BE2C (cell line): ENCODE results near the gene MCHR1. TPM values are rescaled to one million over a fixed set of nuclear protein-coding genes. Genes with fewer than 3 reads are reported as not detected.

Source experiments
- DNase-seq: peaks from one replicate; pipeline ENCODE4 v3.0.0-alpha.2; 2020
- H3K27me3 ChIP-seq: fragments of 250-450 bp; sonication (Bioruptor Pico); 2 replicates; pipeline ENCODE4 v1.5.1; 2020; ENCODE audit warnings: mild to moderate bottlenecking
- H3K36me3 ChIP-seq: fragments of 250-450 bp; sonication (Bioruptor Pico); 2 replicates; pipeline ENCODE4 v1.5.1; 2020; ENCODE audit warnings: mild to moderate bottlenecking
- H3K4me1 ChIP-seq: fragments of 250-450 bp; sonication (Bioruptor Pico); 2 replicates; pipeline ENCODE4 v1.5.1; 2020
- H3K4me3 ChIP-seq: 2 replicates; pipeline ENCODE4 v1.5.1; 2011; ENCODE audit warnings: low read depth, low read length
- H3K9me3 ChIP-seq: fragments of 250-450 bp; sonication (Bioruptor Pico); 2 replicates; pipeline ENCODE4 v1.5.1; 2020
- polyA plus RNA-seq: library from polyadenylated mRNA; unstranded; fragments of >200 nt; gene quantifications from one replicate; pipeline ENCODE4 v1.2.1, GENCODE V29; 2012; ENCODE audit warnings: low read depth, missing spikeins; ENCODE audit not compliant: insufficient read length, insufficient read depth
- TF ChIP-seq, protein P1 (sequence below): IDR thresholded peaks from 2 replicates; pipeline ENCODE4 v1.5.1; 2012; ENCODE audit warnings: mild to moderate bottlenecking, low read depth, low read length

MCHR1 gene, protein sequence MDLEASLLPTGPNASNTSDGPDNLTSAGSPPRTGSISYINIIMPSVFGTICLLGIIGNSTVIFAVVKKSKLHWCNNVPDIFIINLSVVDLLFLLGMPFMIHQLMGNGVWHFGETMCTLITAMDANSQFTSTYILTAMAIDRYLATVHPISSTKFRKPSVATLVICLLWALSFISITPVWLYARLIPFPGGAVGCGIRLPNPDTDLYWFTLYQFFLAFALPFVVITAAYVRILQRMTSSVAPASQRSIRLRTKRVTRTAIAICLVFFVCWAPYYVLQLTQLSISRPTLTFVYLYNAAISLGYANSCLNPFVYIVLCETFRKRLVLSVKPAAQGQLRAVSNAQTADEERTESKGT
- 40.2 TPM for polyA plus RNA-seq

DNA sequence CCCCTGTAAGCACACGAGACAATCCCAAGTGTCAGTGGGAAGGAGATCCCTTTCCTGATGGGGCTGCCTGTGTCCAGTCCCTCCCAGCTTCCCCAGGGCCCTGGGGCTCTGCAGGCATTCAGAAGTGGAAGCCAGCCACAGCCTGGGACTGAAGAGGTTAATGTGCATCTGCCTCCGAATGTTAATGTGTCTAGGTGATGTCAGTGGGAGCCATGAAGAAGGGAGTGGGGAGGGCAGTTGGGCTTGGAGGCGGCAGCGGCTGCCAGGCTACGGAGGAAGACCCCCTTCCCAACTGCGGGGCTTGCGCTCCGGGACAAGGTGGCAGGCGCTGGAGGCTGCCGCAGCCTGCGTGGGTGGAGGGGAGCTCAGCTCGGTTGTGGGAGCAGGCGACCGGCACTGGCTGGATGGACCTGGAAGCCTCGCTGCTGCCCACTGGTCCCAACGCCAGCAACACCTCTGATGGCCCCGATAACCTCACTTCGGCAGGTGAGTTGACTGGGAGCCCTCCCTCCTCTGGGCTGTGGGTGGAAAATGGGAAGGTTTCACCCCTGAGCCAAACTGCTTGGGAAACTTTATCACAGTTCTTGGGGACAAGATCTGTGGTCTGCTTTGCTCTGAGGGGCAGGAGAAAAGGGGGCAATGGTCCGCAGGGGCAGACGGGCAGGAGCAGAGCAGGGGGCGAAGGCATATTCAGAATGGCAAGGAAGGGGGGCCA is at the start of gene MCHR1:
Gene MCHR1 (plus strand): TSS at position 236 of the 715 bp plus-strand sequence. CDS start 169 bp downstream, at position 405.
- Histone ChIP-seq H3K27me3 (no peaks in the 10 kb centered on the region), H3K9me3 (no peaks in the 10 kb centered on the region)
- DNase-seq: peak; percentile 55

DNA sequence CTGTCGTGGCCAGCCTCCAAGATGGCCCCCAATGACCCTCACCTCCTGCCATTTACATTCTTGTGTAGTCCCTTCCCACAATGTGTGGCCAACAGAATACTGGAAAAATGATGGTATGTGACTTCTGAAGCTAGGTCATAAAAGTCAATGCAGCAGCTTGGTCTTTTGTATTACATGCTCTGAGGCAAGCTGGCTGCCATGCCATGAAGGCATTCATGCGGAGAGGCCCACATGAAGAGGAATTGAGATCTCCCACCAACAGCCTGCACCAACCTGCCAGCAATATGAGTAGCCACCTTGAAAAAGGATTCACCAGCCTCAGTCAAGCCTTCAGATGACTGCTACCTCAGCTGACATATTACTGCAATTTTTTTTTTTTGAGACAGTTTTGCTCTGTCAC is 47.4 kb upstream of the MCHR1 start:
- no peak for DNase-seq
- Histone ChIP-seq H3K4me1 (no peaks in the 10 kb centered on the region), H3K27me3 (no peaks in the 10 kb centered on the region), H3K4me3 (no peak overlapping the region), H3K9me3 (no peaks in the 10 kb centered on the region), H3K36me3 (no peaks in the 10 kb centered on the region)
- TF ChIP-seq, protein P1, sequence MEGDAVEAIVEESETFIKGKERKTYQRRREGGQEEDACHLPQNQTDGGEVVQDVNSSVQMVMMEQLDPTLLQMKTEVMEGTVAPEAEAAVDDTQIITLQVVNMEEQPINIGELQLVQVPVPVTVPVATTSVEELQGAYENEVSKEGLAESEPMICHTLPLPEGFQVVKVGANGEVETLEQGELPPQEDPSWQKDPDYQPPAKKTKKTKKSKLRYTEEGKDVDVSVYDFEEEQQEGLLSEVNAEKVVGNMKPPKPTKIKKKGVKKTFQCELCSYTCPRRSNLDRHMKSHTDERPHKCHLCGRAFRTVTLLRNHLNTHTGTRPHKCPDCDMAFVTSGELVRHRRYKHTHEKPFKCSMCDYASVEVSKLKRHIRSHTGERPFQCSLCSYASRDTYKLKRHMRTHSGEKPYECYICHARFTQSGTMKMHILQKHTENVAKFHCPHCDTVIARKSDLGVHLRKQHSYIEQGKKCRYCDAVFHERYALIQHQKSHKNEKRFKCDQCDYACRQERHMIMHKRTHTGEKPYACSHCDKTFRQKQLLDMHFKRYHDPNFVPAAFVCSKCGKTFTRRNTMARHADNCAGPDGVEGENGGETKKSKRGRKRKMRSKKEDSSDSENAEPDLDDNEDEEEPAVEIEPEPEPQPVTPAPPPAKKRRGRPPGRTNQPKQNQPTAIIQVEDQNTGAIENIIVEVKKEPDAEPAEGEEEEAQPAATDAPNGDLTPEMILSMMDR: no peak

More for the DNA sequence above, at the start of gene MCHR1:
- H3K36me3 ChIP-seq: peaks cover 4% of the 10 kb centered on the region
- TF ChIP-seq, protein P1: no peak
- peaks cover 31% of the 10 kb centered on the region for H3K4me1 ChIP-seq
- peak within 1 kb of the TSS; percentile 79 for H3K4me3 ChIP-seq

DNA sequence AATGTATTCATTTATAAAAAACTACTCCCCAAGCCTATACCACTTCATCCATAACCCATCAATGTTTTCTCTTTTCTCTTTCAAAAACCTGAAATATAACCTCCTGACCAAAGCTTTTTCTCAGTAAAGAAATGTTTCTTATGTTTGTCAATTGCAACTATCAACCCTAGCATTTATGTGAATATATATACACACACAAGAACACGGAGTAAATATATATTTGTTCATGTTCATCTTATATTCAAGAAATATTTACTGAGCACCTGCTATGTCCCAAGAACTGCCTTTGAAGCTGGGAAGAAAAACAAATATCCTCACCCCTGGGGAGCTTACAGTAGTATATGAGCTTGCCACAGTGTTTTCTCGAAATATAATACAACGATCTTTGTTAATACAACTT is 46.2 kb upstream of the MCHR1 start:
- TF ChIP-seq, protein P1: no peak
- no peak overlapping the region for H3K4me3 ChIP-seq

DNA sequence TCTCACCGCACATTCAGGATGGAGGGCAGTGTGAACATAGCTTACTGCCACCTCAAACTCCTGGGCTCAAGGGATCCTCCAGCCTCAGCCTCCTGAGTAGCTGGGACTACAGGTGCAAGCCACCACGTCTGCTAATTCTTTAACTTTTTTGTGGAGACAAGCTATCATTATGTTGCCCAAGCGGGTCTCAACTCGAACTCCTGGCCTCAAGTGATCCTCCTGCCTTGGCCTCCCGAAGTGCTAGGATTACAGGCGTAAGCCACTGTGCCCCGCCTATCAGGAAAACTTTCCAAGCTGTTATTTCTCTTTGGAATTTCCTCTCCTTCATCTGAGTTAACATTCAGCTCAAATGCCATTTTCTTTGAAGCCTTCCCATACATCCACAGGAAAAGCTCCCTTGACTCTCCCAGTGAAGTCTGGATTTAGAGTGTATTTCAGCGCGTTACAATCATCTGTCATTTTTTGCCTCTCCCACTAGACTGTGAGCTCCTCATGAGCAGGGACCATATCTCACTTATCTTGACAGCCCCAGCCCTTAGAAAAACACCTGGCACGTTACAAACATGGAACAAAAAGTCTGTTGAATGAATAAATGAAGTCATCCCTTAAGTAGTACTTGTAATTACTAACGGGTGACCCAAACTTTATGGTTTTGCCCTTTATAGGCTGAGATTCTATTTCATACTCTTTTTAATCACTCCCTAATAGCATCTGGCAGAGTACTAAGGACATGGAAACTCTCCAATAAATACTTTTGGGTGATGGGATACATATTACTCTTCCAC is 45.0 kb upstream of the MCHR1 start:
- no peak for DNase-seq
- Histone ChIP-seq H3K27me3 (no peaks in the 10 kb centered on the region), H3K36me3 (no peaks in the 10 kb centered on the region), H3K9me3 (no peaks in the 10 kb centered on the region), H3K4me1 (no peaks in the 10 kb centered on the region), H3K4me3 (no peak overlapping the region)
- TF ChIP-seq, protein P1: no peak

More for the DNA sequence above, 46.2 kb upstream of the MCHR1 start:
- no peaks in the 10 kb centered on the region for H3K4me1 ChIP-seq
- no peaks in the 10 kb centered on the region for H3K36me3 ChIP-seq
- no peaks in the 10 kb centered on the region for H3K9me3 ChIP-seq
- DNase-seq: no peak
- no peaks in the 10 kb centered on the region for H3K27me3 ChIP-seq

DNA sequence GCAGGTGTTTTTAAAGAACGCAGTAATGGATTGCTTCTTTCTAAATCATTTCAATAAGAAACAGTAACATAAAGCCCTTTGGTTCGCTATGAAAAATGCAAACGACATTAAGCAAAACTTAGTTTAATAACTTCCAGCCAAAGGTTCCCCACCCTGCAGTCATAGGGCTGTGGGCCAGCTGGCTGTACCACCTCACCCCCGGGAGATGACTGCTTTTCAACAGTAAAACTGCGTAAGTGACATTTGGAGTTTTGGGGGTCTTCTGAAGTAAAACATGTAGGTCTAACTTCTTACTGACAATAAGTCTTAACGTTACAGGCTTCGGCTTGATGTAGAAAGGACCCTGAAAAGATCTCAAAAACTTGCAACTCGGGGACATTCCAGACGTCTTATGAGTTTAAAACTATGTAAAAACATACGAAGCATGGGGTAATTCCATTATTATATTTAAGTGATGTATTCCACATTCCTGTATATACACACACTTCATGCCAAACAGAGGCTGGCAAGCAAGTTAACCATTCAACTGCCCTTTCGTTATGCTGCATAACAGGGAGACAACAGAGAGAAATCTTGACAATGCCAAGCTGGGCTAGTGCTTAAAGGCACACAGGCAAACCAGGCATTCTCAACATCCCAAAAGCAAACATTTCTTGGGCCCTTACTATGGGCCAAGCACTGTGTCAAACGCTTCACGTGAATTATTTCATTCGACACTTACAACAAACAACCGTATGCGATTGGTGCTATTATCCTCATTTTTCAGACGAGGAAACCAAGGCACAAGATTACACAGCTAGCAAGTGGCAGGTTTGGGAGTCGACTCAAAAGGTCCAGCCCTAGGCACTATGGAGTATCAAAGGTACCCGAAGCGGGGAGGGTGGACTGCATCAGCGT is 44.0 kb upstream of the MCHR1 start:
- TF ChIP-seq, protein P1: no peak
- no peak for DNase-seq

More for the DNA sequence above, 44.0 kb upstream of the MCHR1 start:
- H3K36me3 ChIP-seq: no peaks in the 10 kb centered on the region
- no peaks in the 10 kb centered on the region for H3K27me3 ChIP-seq
- H3K4me1 ChIP-seq: no peaks in the 10 kb centered on the region
- peak overlapping the region; percentile 69 for H3K4me3 ChIP-seq
- no peaks in the 10 kb centered on the region for H3K9me3 ChIP-seq
